ENCODE data around the gene MARK3. TPM values are rescaled to one million over a fixed set of nuclear protein-coding genes. Genes with fewer than 3 reads are reported as not detected.
A peak's percentile ranks its signal among the peaks of the same experiment; 100 is the strongest.

The MARK3 gene
- total RNA-seq, 2 experiments from 2014 or later, result 107 TPM

- DNase-seq (no peak), ATAC-seq (ENCODE audit: poor library complexity) (no peak)
- H3K27ac Mint-ChIP-seq, result no peak overlapping the region
- peaks cover 8% of the 10 kb centered on the region for H3K36me3 Mint-ChIP-seq (ENCODE audit: low read depth)
- H3K4me1 Mint-ChIP-seq (ENCODE audit: low read depth), result peaks cover 26% of the 10 kb centered on the region
- no peak for TF ChIP-seq CTCF (IDR thresholded peaks at IDR 0.05)
- Histone ChIP-seq H3K9me3 (ENCODE audit: control insufficient read depth in 1 of 2, insufficient read depth in 1 of 2, low read length in 2 of 2) (no peaks in the 10 kb centered on the region), H3K27ac (ENCODE audit: low read depth in 1 of 2, low read length in 2 of 2) (no peak overlapping the region), H3K36me3 (ENCODE audit: insufficient read depth, low read length) (peaks cover 19% of the 10 kb centered on the region), H3K4me1 (ENCODE audit: insufficient read depth, low read length) (peaks cover 30% of the 10 kb centered on the region), H3K4me3 (ENCODE audit: low read length) (no peak overlapping the region), H3K27me3 (ENCODE audit: control insufficient read depth in 1 of 2, insufficient read depth in 2 of 2, low read length in 2 of 2) (no peaks in the 10 kb centered on the region)
- CTCF ChIA-PET, result interaction anchor here (1.7 kb wide), 1 partner anchor 15 kb away, joined by 5 read pairs; no protein-coding TSS in a partner anchor
- H3K9me3 Mint-ChIP-seq, result no peaks in the 10 kb centered on the region
- H3K4me3 Mint-ChIP-seq, result peak overlapping the region; percentile 67
- H3K27me3 Mint-ChIP-seq, result no peaks in the 10 kb centered on the region
- POLR2A ChIA-PET, result no interaction called here
- intact Hi-C loops (cut with DNase I, micrococcal nuclease), result no loop called here
Measured at GRCh38 chr14:103533137-103533998, 148.2 kb downstream of the MARK3 start.

- ATAC-seq (ENCODE audit: poor library complexity) (no peak), DNase-seq (no peak)
- Mint-ChIP-seq H3K4me1 (ENCODE audit: low read depth) (peaks cover 19% of the 10 kb centered on the region), H3K9me3 (no peaks in the 10 kb centered on the region), H3K36me3 (ENCODE audit: low read depth) (peaks cover 4% of the 10 kb centered on the region), H3K27me3 (no peaks in the 10 kb centered on the region), H3K4me3 (no peak overlapping the region), H3K27ac (no peak overlapping the region)
- Histone ChIP-seq H3K4me1 (ENCODE audit: insufficient read depth, low read length) (peaks cover 25% of the 10 kb centered on the region), H3K27ac (ENCODE audit: low read depth in 1 of 2, low read length in 2 of 2) (no peak overlapping the region), H3K27me3 (ENCODE audit: control insufficient read depth in 1 of 2, insufficient read depth in 2 of 2, low read length in 2 of 2) (peaks cover 0 to 3% of the 10 kb centered on the region in 2 experiments), H3K9me3 (ENCODE audit: control insufficient read depth in 1 of 2, insufficient read depth in 1 of 2, low read length in 2 of 2) (no peaks in the 10 kb centered on the region), H3K36me3 (ENCODE audit: insufficient read depth, low read length) (peaks cover 19% of the 10 kb centered on the region), H3K4me3 (ENCODE audit: low read length) (no peak overlapping the region)
- ChIA-PET CTCF (interaction anchor here (1.7 kb wide), 1 partner anchor 16 kb away, joined by 5 read pairs; no protein-coding TSS in a partner anchor), POLR2A (no interaction called here)
- TF ChIP-seq CTCF (IDR thresholded peaks at IDR 0.05), result no peak
- intact Hi-C loops (cut with DNase I, micrococcal nuclease), result no loop called here
Measured at GRCh38 chr14:103533999-103534575, 148.9 kb downstream of the MARK3 start.

GRCh38 chr14:103534576-103535061 is 149.4 kb downstream of the MARK3 start:
- Histone ChIP-seq H3K36me3 (ENCODE audit: insufficient read depth, low read length) (peaks cover 19% of the 10 kb centered on the region), H3K27me3 (ENCODE audit: control insufficient read depth in 1 of 2, insufficient read depth in 2 of 2, low read length in 2 of 2) (peaks cover 0 to 3% of the 10 kb centered on the region in 2 experiments), H3K9me3 (ENCODE audit: control insufficient read depth in 1 of 2, insufficient read depth in 1 of 2, low read length in 2 of 2) (no peaks in the 10 kb centered on the region), H3K27ac (ENCODE audit: low read depth in 1 of 2, low read length in 2 of 2) (no peak overlapping the region), H3K4me3 (ENCODE audit: low read length) (no peak overlapping the region), H3K4me1 (ENCODE audit: insufficient read depth, low read length) (peaks cover 21% of the 10 kb centered on the region)
- H3K27ac Mint-ChIP-seq, result no peak overlapping the region
- peaks cover 16% of the 10 kb centered on the region for H3K4me1 Mint-ChIP-seq (ENCODE audit: low read depth)
- no peak for ATAC-seq (ENCODE audit: poor library complexity)
- TF ChIP-seq CTCF (IDR thresholded peaks at IDR 0.05), result no peak
- H3K4me3 Mint-ChIP-seq, result no peak overlapping the region
- H3K27me3 Mint-ChIP-seq, result no peaks in the 10 kb centered on the region
- no peaks in the 10 kb centered on the region for H3K9me3 Mint-ChIP-seq
- DNase-seq, result no peak
- CTCF ChIA-PET, result interaction anchor here (1.7 kb wide), 1 partner anchor 16 kb away, joined by 5 read pairs; no protein-coding TSS in a partner anchor
- intact Hi-C loops (cut with DNase I, micrococcal nuclease), result no loop called here
- peaks cover under 1% of the 10 kb centered on the region for H3K36me3 Mint-ChIP-seq (ENCODE audit: low read depth)
- POLR2A ChIA-PET, result no interaction called here
